HAP-1 (cell line): ENCODE measurements around the gene SCUBE1.

Experiments
- DNase-seq, 2 experiments: peaks; one replicate each; pipeline ENCODE4 v3.0.0-alpha.2; 2016 to 2020; ENCODE audit warnings: low spot score in 2 of 2
- H3K27me3 ChIP-seq: fragments of 250-450 bp; sonication (Bioruptor Pico); 2 replicates; pipeline ENCODE4 v1.5.1; 2020; ENCODE audit warnings: low read depth, mild to moderate bottlenecking, moderate library complexity
- H3K36me3 ChIP-seq: fragments of 250-450 bp; sonication (Bioruptor Pico); replicated peaks from 2 replicates; pipeline ENCODE4 v1.5.1; 2020; ENCODE audit warnings: mild to moderate bottlenecking
- H3K4me1 ChIP-seq: fragments of 250-450 bp; sonication (Bioruptor Pico); 2 replicates; pipeline ENCODE4 v1.5.1; 2020; ENCODE audit warnings: mild to moderate bottlenecking
- H3K4me3 ChIP-seq: fragments of 250-450 bp; sonication (Bioruptor Pico); 2 replicates; pipeline ENCODE4 v1.5.1; 2020; ENCODE audit warnings: mild to moderate bottlenecking, moderate library complexity
- H3K9me3 ChIP-seq: fragments of 250-450 bp; sonication (Bioruptor Pico); 2 replicates; pipeline ENCODE4 v1.5.1; 2020; ENCODE audit warnings: mild to moderate bottlenecking, moderate library complexity
- in situ Hi-C: fragments of 300-500 bp; cut with MboI; formaldehyde crosslinking; loops from 3 replicates; pipeline ENCODE4 v1.14.3; 2020; ENCODE audit warnings: low sequenced_read_pairs, inconsistent platforms, mixed read lengths

The SCUBE1 gene

GRCh38 chr22:43205261-43205691 is 137.9 kb downstream of the SCUBE1 start:
- H3K4me1 ChIP-seq = no peaks in the 10 kb centered on the region
- no peak for DNase-seq
- H3K9me3 ChIP-seq = no peaks in the 10 kb centered on the region
- no peaks in the 10 kb centered on the region for H3K27me3 ChIP-seq
- in situ Hi-C loops = no loop called here
- H3K4me3 ChIP-seq = no peak overlapping the region
- H3K36me3 ChIP-seq = no peaks in the 10 kb centered on the region

- in situ Hi-C loops = no loop called here
- DNase-seq = no peak
- no peaks in the 10 kb centered on the region for H3K36me3 ChIP-seq
- H3K9me3 ChIP-seq = no peaks in the 10 kb centered on the region
- no peaks in the 10 kb centered on the region for H3K4me1 ChIP-seq
- H3K4me3 ChIP-seq = no peak overlapping the region
- H3K27me3 ChIP-seq = no peaks in the 10 kb centered on the region
Observed at GRCh38 chr22:43203471-43203981, 139.6 kb downstream of the SCUBE1 start.

GRCh38 chr22:43202756-43203410 is 140.3 kb downstream of the SCUBE1 start:
- in situ Hi-C loops = no loop called here

GRCh38 chr22:43202326-43202725 is 140.8 kb downstream of the SCUBE1 start:
- Histone ChIP-seq H3K27me3 (no peaks in the 10 kb centered on the region), H3K4me3 (no peak overlapping the region), H3K36me3 (no peaks in the 10 kb centered on the region), H3K4me1 (no peaks in the 10 kb centered on the region), H3K9me3 (no peaks in the 10 kb centered on the region)
- in situ Hi-C loops = no loop called here
- DNase-seq = no peak

More at GRCh38 chr22:43202756-43203410, 140.3 kb downstream of the SCUBE1 start:
- no peaks in the 10 kb centered on the region for H3K27me3 ChIP-seq
- H3K36me3 ChIP-seq = no peaks in the 10 kb centered on the region
- no peaks in the 10 kb centered on the region for H3K4me1 ChIP-seq
- H3K9me3 ChIP-seq = no peaks in the 10 kb centered on the region
- DNase-seq = no peak
- H3K4me3 ChIP-seq = no peak overlapping the region

GRCh38 chr22:43201486-43202219 is 141.5 kb downstream of the SCUBE1 start:
- no peaks in the 10 kb centered on the region for H3K9me3 ChIP-seq
- no peak overlapping the region for H3K4me3 ChIP-seq
- H3K27me3 ChIP-seq = no peaks in the 10 kb centered on the region
- no peaks in the 10 kb centered on the region for H3K36me3 ChIP-seq
- DNase-seq = no peak
- in situ Hi-C loops = no loop called here
- no peaks in the 10 kb centered on the region for H3K4me1 ChIP-seq

GRCh38 chr22:43200555-43200954 is 142.6 kb downstream of the SCUBE1 start:
- Histone ChIP-seq H3K36me3 (no peaks in the 10 kb centered on the region), H3K27me3 (no peaks in the 10 kb centered on the region), H3K4me3 (no peak overlapping the region), H3K9me3 (no peaks in the 10 kb centered on the region), H3K4me1 (no peaks in the 10 kb centered on the region)
- DNase-seq = no peak
- in situ Hi-C loops = no loop called here

- in situ Hi-C loops = no loop called here
- H3K27me3 ChIP-seq = no peaks in the 10 kb centered on the region
- H3K9me3 ChIP-seq = no peaks in the 10 kb centered on the region
- no peak for DNase-seq
- H3K36me3 ChIP-seq = no peaks in the 10 kb centered on the region
- H3K4me3 ChIP-seq = no peak overlapping the region
- H3K4me1 ChIP-seq = no peaks in the 10 kb centered on the region
Observed at GRCh38 chr22:43200031-43200430, 143.1 kb downstream of the SCUBE1 start.

GRCh38 chr22:43199541-43199940 is 143.6 kb downstream of the SCUBE1 start:
- no peak for DNase-seq
- no peak overlapping the region for H3K4me3 ChIP-seq
- no peaks in the 10 kb centered on the region for H3K36me3 ChIP-seq
- H3K9me3 ChIP-seq = no peaks in the 10 kb centered on the region
- in situ Hi-C loops = no loop called here
- no peaks in the 10 kb centered on the region for H3K27me3 ChIP-seq
- no peaks in the 10 kb centered on the region for H3K4me1 ChIP-seq

GRCh38 chr22:43198936-43199335 is 144.2 kb downstream of the SCUBE1 start:
- no peaks in the 10 kb centered on the region for H3K4me1 ChIP-seq
- no peaks in the 10 kb centered on the region for H3K36me3 ChIP-seq
- no peaks in the 10 kb centered on the region for H3K9me3 ChIP-seq
- DNase-seq = no peak
- in situ Hi-C loops = no loop called here
- no peak overlapping the region for H3K4me3 ChIP-seq
- no peaks in the 10 kb centered on the region for H3K27me3 ChIP-seq

GRCh38 chr22:43198126-43198525 is 145.0 kb downstream of the SCUBE1 start:
- Histone ChIP-seq H3K36me3 (no peaks in the 10 kb centered on the region), H3K9me3 (no peaks in the 10 kb centered on the region), H3K27me3 (no peaks in the 10 kb centered on the region), H3K4me1 (no peaks in the 10 kb centered on the region), H3K4me3 (no peak overlapping the region)
- in situ Hi-C loops = no loop called here
- no peak for DNase-seq

GRCh38 chr22:43197271-43197941 is 145.8 kb downstream of the SCUBE1 start:
- no peak overlapping the region for H3K4me3 ChIP-seq
- no peaks in the 10 kb centered on the region for H3K36me3 ChIP-seq
- no peaks in the 10 kb centered on the region for H3K27me3 ChIP-seq

GRCh38 chr22:43191831-43192230 is 151.3 kb downstream of the SCUBE1 start:
- DNase-seq = no peak
- in situ Hi-C loops = no loop called here
- Histone ChIP-seq H3K4me1 (peaks cover 5% of the 10 kb centered on the region), H3K4me3 (no peak overlapping the region), H3K27me3 (no peaks in the 10 kb centered on the region), H3K36me3 (no peaks in the 10 kb centered on the region), H3K9me3 (no peaks in the 10 kb centered on the region)

More at GRCh38 chr22:43197271-43197941, 145.8 kb downstream of the SCUBE1 start:
- Histone ChIP-seq H3K4me1 (no peaks in the 10 kb centered on the region), H3K9me3 (no peaks in the 10 kb centered on the region)
- in situ Hi-C loops = no loop called here
- DNase-seq = no peak

- Histone ChIP-seq H3K9me3 (no peaks in the 10 kb centered on the region), H3K4me3 (no peak overlapping the region), H3K36me3 (peaks cover 6% of the 10 kb centered on the region), H3K4me1 (peaks cover 15% of the 10 kb centered on the region), H3K27me3 (no peaks in the 10 kb centered on the region)
- no peak for DNase-seq
- in situ Hi-C loops = no loop called here
Observed at GRCh38 chr22:43188829-43189545, 154.2 kb downstream of the SCUBE1 start.
